ENCODE results near the gene LEKR1.
A peak's percentile ranks its signal among the peaks of the same experiment; 100 is the strongest.

LEKR1 gene

GRCh38 chr3:157059661-157060060 lies 233.5 kb downstream of the LEKR1 start:
- no peak for DNase-seq (ENCODE audit: low spot score)

GRCh38 chr3:157061265-157061664 lies 235.1 kb downstream of the LEKR1 start:
- no peak for DNase-seq (ENCODE audit: low spot score)

GRCh38 chr3:157063469-157063868 lies 237.3 kb downstream of the LEKR1 start:
- DNase-seq (ENCODE audit: low spot score), result no peak

GRCh38 chr3:157063926-157064325 lies 237.8 kb downstream of the LEKR1 start:
- peak; percentile 54 for DNase-seq (ENCODE audit: low spot score)

- DNase-seq (ENCODE audit: low spot score), result peak; percentile 71
Measured at GRCh38 chr3:157064402-157064801, 238.2 kb downstream of the LEKR1 start.

GRCh38 chr3:157065201-157065600 lies 239.0 kb downstream of the LEKR1 start:
- no peak for DNase-seq (ENCODE audit: low spot score)

- peak; percentile 65 for DNase-seq (ENCODE audit: low spot score)
Measured at GRCh38 chr3:157066335-157067098, 240.4 kb downstream of the LEKR1 start.

- no peak for DNase-seq (ENCODE audit: low spot score)
Measured at GRCh38 chr3:157067114-157067513, 241.0 kb downstream of the LEKR1 start.

GRCh38 chr3:157069406-157069805 lies 243.3 kb downstream of the LEKR1 start:
- DNase-seq (ENCODE audit: low spot score), result no peak

GRCh38 chr3:157069846-157070677 lies 243.9 kb downstream of the LEKR1 start:
- DNase-seq (ENCODE audit: low spot score), result no peak

GRCh38 chr3:157070678-157070999 lies 244.5 kb downstream of the LEKR1 start:
- no peak for DNase-seq (ENCODE audit: low spot score)

GRCh38 chr3:157071744-157072525 lies 245.8 kb downstream of the LEKR1 start:
- no peak for DNase-seq (ENCODE audit: low spot score)

- DNase-seq (ENCODE audit: low spot score), result peak; percentile 55
Measured at GRCh38 chr3:157073810-157074209, 247.7 kb downstream of the LEKR1 start.

GRCh38 chr3:157074490-157074889 lies 248.3 kb downstream of the LEKR1 start:
- no peak for DNase-seq (ENCODE audit: low spot score)

- DNase-seq (ENCODE audit: low spot score), result no peak
Measured at GRCh38 chr3:157074981-157075380, 248.8 kb downstream of the LEKR1 start.

- DNase-seq (ENCODE audit: low spot score), result peak; percentile 74
Measured at GRCh38 chr3:157075693-157076420, 249.7 kb downstream of the LEKR1 start.

- DNase-seq (ENCODE audit: low spot score), result peak; percentile 67
Measured at GRCh38 chr3:157077565-157077991, 251.4 kb downstream of the LEKR1 start.

- no peak for DNase-seq (ENCODE audit: low spot score)
Measured at GRCh38 chr3:157078131-157078810, 252.1 kb downstream of the LEKR1 start.

GRCh38 chr3:157078811-157079185 lies 252.6 kb downstream of the LEKR1 start:
- no peak for DNase-seq (ENCODE audit: low spot score)

- DNase-seq (ENCODE audit: low spot score), result no peak
Measured at GRCh38 chr3:157079676-157080369, 253.7 kb downstream of the LEKR1 start.
